Kidney glomerular epithelial cell (primary cell): ENCODE data around the gene MACROD1.
A peak's percentile ranks its signal among the peaks of the same experiment; 100 is the strongest.
"Not testable (repeated sequence)": the region's sequence is repeated elsewhere in the genome, so short reads cannot be mapped to it uniquely, and the experiment has no call there.

Experiments used
- DNase-seq: peaks from one replicate; lab custom pipeline; 2025; lab: John Stamatoyannopoulos, UW

The MACROD1 gene

DNA sequence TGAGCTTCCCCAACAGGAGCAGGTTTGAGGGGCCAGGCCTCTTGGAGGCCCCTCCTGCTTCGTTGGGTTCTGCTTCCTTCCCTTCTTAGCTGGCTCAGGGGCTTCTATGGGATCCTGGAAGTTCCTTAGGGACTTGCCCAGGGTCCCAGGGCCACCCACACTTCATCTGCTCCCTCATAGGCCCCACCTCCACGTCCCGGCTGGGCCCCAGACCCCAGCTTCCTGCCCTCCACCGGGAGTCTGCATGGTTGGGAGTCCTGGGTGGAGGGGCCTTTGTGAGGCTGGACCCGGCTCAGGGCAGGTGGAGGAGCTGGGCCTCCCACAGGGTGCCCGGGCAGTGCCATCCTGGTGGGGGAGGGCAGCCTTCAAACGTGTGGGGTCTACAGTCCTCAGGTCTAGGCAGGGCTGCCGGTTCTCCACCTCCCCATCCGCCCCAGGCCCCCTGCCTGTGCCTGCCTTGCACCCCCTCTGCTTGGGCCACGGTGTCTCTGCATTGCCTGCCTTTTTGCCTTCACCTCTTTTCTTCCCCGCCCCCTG lies 168.0 kb downstream of the MACROD1 start:
- DNase-seq: no peak

DNA sequence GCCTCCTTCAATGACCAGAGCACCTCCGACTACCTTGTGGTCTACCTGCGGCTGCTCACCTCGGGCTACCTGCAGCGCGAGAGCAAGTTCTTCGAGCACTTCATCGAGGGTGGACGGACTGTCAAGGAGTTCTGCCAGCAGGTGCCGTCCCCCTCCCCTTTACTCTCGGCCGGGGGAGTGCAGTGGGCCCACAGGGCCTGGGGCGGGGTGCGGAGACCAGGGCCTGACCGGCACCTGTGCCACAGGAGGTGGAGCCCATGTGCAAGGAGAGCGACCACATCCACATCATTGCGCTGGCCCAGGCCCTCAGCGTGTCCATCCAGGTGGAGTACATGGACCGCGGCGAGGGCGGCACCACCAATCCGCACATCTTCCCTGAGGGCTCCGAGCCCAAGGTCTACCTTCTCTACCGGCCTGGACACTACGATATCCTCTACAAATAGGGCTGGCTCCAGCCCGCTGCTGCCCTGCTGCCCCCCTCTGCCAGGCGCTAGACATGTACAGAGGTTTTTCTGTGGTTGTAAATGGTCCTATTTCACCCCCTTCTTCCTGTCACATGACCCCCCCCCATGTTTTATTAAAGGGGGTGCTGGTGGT lies 168.7 kb downstream of the MACROD1 start:
- no peak for DNase-seq

DNA sequence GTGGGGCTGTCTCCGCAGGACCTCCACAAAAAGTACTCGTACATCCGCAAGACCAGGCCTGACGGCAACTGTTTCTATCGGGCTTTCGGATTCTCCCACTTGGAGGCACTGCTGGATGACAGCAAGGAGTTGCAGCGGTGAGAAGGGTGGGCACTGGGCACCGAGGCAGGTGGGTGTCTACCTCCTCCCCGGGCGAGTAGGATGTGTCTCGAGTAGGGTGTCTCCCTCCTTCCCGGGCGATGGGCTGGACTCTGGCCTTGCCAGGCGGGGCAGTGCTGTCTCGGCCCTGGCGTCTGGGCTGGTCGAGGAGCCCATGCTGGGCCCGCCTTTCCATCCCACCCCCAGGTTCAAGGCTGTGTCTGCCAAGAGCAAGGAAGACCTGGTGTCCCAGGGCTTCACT lies 169.4 kb downstream of the MACROD1 start:
- DNase-seq: no peak

GRCh38 chr11:63993993-63994392 lies 171.9 kb downstream of the MACROD1 start:
- no peak for DNase-seq

GRCh38 chr11:63993100-63993499 lies 172.8 kb downstream of the MACROD1 start:
- DNase-seq: no peak

DNA sequence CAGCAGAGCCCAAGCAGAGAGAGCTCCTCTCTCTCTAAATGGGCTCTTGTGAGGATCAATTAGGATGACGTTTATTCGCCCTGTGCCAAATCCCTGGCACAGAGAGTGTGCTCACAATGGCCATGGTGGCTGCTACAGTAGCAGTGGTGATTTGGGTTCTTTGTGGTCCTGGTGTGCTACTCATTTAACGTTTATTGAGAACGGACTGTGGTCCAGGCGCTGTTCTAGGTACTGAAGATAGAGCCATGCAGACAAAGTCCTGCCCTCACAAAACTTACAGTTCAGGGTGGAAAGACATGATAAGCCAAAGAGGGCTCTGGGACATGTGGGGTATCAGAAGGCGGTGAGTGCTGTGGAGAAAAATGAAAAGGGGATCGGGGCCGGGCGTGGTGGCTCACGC lies 174.4 kb downstream of the MACROD1 start:
- DNase-seq: no peak

- DNase-seq: no peak
Measured at GRCh38 chr11:63986932-63987513, 178.9 kb downstream of the MACROD1 start.

DNA sequence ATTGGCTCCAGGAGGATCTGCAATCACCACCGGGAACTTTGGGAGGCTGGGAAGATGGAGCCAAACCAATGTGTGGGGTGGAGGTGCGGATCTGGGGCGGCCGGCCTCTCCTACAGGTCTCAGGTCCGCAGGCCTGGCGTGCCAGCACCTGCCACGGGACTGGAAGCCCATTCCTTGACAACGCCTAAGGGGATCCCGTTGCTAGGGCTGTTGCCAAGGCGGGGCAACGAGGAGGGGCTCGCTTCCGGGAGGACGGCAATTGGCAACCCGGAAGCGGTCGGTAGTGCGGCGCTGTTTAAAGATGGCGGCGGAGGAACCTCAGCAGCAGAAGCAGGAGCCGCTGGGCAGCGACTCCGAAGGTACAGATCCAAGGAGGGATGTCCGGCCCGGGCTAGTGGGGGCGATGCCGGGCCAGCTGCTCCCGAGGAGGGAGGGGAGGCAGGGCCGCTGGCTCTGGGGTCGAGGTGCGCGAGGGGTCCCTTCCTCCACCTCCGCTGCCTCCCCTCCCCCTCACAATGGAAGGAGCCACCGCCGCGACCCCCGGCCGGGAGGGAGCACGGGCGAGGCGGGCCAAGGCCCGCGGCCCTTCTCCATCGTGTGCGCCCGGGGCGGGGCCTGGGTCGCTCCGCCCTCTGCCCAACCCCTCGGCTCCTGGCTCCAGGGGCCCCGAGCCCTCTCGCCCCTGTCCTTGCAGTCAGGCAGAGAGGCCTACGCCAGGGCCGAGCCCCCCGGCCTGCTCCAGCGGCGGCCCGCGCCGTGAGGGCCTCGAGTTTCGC lies 179.6 kb downstream of the MACROD1 start, which contains the start of gene OTUB1:
TSS of gene OTUB1 (plus strand) at position 283 of the 776 bp plus-strand sequence. CDS start at position 302, 19 bp downstream.
- peak; percentile 81 for DNase-seq

DNA sequence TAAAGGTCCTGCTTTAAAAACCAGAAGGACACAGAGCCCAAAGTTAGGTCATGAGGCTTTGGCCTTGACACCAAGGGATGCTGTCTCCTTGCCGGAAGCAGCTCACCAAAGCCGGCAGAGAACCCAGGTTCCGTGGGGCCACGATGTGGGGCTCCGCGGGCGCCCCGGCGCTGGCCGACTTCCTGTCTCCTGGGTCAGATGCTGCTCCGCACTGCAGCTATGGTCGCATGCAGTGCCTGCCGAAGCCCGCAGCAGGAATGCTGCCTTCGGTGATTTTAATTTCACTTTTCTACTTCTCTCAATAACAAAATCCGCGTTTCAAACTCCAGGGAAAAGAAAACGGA lies 180.1 kb downstream of the MACROD1 start:
- DNase-seq: no peak

- DNase-seq: no peak
Measured at GRCh38 chr11:63979426-63979825, 186.5 kb downstream of the MACROD1 start.

DNA sequence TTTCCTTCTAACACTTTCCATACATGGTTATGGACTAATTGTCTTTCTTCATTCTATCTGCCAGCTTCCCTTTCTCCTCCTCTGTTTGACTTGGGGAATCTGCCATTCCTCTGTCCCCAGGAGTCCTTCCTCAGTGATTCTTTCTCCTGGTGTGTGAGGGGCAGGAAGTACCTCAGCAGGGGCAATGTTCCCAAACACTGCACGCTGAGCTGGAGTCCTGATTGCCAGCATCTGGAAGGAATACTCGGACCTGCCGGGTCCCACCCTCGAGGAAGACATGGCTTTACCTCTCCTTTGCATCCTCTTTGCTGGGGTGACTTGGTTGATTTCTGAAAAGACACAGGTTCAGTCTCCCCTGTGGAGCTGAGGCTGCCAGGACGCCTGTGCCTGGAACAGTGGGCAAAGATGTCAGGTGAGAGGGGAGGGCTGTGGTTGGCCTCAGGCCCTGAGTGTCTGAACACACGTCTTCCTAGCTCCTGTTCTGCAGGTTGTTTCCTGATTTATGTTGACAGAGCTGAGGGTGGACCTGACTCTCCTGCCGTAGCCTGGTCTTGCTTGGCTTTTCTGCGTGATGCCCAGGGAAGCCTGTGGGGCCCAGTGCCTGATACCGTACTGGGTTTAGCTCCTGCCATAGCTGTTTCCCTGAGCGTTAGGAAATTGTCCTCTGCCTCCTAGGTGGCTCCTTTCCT lies 187.2 kb downstream of the MACROD1 start:
- DNase-seq: no peak

DNA sequence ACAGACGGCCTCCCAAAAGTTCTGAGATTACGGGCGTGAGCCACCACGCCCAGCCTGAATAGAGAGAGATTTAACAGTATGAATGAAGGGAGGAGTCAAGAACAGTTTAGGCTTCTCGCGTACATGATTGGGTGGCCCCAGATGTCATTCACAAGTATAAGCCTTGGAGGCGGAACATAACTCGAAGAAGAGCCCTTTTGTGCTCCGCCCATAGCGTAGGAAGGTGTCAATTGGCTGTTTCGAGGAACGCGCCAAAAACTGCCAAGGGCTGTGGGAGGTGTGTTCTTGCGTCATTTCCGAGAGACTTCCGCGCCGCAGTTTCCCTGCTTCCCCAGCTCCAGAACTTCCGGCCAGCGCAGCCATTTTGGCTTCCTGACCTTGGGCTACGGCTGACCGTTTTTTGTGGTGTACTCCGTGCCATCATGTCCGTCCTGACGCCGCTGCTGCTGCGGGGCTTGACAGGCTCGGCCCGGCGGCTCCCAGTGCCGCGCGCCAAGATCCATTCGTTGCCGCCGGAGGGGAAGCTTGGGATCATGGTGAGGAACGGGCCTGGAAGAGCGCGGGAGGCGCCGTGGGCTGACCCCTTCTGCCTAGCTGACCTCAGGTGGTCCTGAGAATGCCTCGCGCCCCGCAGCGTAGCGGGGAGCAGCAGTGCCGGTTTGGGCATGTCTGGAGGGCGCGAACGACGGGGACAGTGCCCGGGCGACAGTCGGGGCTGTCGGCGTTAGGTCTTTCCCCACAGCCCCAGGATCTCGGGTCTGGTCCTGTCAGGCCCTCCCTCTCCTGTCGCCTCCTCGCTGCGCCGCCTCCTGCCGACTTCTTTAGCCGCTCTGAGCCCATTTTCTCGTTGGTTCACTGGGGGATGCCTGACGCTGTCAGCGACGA lies 191.4 kb downstream of the MACROD1 start, which contains the start of gene COX8A:
TSS of gene COX8A (plus strand) at position 362 of the 885 bp plus-strand sequence. CDS start at position 423, 61 bp downstream.
- DNase-seq: peak; percentile 100

DNA sequence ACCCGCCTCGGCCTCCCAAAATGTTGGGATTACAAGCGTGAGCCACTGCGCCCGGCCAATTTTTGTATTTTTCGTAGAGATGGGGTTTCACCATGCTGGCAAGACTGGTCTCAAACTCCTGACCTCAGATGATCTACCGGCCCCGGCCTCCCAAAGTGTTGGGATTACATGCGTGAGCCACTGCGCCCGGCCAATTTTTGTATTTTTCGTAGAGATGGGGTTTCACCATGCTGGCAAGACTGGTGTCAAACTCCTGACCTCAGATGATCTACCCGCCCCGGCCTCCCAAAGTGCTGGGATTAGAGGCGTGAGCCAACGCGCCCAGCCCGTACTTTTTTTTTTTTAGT lies 192.0 kb downstream of the MACROD1 start:
- not testable (repeated sequence) for DNase-seq

GRCh38 chr11:63970902-63971301 lies 195.0 kb downstream of the MACROD1 start:
- no peak for DNase-seq

DNA sequence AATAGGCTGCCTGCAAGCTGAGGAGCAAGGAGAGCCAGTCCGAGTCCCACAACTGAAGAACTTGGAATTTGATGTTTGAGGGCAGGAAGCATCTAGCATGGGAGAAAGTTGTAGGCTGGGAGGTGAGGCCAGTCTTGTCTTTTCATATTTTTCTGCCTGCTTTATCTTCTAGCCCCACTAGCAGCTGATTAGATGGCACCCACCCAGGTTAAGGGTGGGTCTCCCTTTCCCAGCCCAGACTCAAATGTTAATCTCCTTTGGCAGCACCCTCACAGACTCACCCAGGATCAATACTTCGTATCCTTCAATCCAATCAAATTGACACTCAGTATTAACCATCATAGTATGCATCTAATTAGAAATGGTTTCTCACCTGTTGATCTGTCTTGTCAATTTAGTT lies 196.5 kb downstream of the MACROD1 start:
- no peak for DNase-seq

DNA sequence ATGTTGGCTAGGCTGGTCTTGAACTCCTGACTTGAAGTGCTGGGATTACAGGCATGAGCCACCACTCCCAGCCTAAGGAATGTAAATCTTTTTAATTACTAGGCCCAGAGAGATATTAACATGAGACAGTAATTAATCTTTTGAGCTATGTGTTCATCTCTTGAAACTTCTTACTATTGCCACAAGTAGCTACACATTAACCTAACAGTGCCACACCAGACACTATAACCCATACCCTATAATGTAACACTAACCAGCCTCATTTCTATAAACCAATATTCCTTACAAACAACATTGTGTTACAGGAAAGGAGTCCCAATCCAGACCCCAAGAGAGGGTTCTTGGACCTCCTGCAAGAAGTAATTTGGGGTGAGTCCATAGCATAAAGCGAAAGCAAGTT lies 199.5 kb downstream of the MACROD1 start:
- no peak for DNase-seq

DNA sequence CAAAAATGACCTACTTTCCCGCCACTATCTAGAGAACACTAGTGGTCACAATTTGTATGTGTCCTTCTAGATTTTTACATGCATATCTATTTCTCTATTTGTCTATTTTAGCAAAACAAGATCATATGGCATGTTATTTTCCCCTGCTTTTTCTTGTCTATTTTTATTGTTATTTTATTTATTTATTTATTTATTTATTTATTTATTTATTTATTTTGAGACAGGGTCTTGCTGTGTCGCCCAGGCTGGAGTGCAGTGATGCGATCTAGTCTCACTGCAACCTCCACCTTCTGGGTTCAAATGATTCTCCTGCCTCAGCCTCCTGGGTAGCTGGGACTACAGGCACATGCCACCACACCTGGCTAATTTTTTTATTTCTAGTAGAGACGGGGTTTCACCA lies 202.0 kb downstream of the MACROD1 start:
- DNase-seq: not testable (repeated sequence)

DNA sequence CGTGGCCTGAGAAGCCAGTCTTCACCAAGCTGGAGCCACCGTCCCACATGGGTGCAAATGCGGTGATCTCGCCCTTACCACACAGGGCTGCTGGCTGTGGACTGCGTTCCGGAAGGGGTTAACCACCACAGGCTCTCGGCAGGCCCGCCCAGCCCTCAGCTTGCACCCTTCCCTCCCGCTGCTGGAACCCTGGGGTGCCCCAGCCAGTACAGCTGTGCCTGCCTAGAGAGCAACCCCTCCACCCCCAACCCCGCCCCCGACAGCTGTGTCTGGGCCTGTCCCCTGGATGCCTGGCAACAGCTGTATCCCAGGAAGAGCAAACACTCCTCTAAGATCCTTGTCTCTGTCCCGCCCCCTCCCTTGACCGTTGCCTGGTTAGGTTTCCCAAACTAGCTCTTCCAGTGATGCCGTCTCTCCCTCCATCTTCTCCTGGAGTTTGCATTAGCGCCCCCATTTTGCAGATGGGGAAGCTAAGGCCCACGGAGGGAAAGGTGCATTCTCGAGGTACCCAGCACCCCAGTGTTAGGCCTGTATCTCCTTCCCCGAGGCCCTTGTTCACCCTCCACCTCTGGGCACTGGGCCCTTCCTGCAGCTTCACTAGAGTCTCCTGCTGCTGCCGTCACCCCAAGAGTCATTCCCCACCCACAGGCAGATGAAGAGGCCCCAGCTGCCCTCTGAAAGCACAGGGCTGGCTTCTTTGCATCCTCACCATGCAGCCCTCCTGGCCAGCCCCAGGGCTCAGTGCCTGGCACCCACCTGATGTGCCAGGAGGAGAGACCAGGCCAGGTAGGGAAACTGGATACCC lies 204.1 kb downstream of the MACROD1 start:
- DNase-seq: no peak

DNA sequence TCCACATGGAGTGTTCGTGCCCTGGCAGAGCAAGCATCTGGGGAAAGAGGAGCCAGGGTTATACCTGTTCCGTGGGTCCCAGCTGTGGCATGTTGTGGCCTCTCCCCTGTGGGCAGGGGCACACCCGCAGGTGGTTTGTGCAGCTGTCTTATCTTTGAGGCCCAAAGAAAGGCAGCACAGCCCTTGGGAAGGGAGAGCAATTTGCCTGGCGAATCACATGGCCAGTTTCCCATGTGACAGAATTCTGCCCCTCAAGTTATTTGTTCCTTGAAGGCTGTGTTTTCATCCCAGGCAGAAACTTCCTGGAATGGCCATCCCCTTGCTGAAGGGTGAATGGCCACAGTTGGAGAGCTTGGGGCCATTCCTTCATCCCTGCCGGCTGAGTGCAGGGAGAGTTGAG lies 207.9 kb downstream of the MACROD1 start:
- DNase-seq: no peak

DNA sequence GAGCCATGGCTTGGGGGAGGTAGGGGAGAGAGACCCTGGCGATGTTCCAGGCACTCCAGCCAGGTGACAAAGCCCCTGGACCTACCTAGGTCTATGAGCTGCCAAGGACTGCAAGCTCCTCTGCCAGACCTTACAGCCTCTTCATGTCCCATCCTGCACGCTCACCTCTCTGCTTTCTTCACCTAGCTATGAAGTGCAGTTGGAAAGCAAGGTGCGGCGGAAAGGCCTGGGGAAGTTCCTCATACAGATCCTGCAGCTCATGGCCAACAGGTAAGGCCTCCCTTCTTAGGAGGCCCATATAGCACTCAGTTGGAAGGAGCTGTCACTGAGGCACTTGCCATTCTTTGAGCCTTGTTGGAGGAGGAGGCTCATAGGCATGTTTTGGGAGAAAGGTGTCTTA lies 213.3 kb downstream of the MACROD1 start:
- no peak for DNase-seq
